Prostate gland (tissue), 2 donors: ENCODE data around the gene PDZD7. TPM values are rescaled to one million over a fixed set of nuclear protein-coding genes. Genes with fewer than 3 reads are reported as not detected.

Experiments
- DNase-seq: peaks from one replicate; pipeline ENCODE4 v3.0.0-alpha.2; 2019; ENCODE audit warnings: low spot score
- H3K27ac ChIP-seq, 2 donors: fragments of 200-600 bp; sonication (generic); 2 replicates each; pipeline ENCODE4 v1.5.1; 2017 to 2019
- H3K27me3 ChIP-seq: fragments of 200-600 bp; sonication (generic); replicated peaks from 2 replicates; pipeline ENCODE4 v1.5.1; 2019; ENCODE audit not compliant: insufficient read depth
- H3K36me3 ChIP-seq, 2 donors: fragments of 200-600 bp; sonication (generic); 1 replicate in 1 of 2; 2 replicates in 1 of 2; pipeline versions ENCODE4 v1.5.1 to v1.8.1; 2017 to 2019
- H3K4me1 ChIP-seq: fragments of 200-600 bp; sonication (generic); replicated peaks from 2 replicates; pipeline ENCODE4 v1.5.1; 2019
- H3K4me3 ChIP-seq, 2 donors: fragments of 200-600 bp; sonication (generic); 2 replicates each; pipeline ENCODE4 v1.5.1; 2017 to 2019
- H3K9me3 ChIP-seq: fragments of 200-600 bp; sonication (generic); 2 replicates; pipeline ENCODE4 v1.5.1; 2017
- CTCF ChIP-seq, 4 experiments: fragments of 200-600 bp in 2 of 4; fragments of 450-650 bp in 2 of 4; sonication (generic) in 2 of 4; IDR thresholded peaks; 1 replicate in 3 of 4; 2 replicates in 1 of 4; pipeline ENCODE4 v1.5.1; 2016 to 2019; ENCODE audit warnings: antibody characterized with exemption in 4 of 4, mild to moderate bottlenecking in 2 of 4, moderate library complexity in 2 of 4
- POLR2A ChIP-seq: fragments of 450-650 bp; IDR thresholded peaks from one replicate; pipeline ENCODE4 v1.6.1; 2016; ENCODE audit warnings: antibody characterized with exemption, mild to moderate bottlenecking
- POLR2AphosphoS5 ChIP-seq: sonication (generic); formaldehyde crosslinking; IDR thresholded peaks from one replicate; pipeline ENCODE4 v1.6.1; 2017; ENCODE audit warnings: antibody characterized with exemption
- WGBS: methylation state at CpG from one replicate; pipeline ENCODE4 v1.1.5; 2018; 5-methylcytosine and 5-hydroxymethylcytosine counted together
- intact Hi-C: fragments of 100-400 bp; cut with DNase I; formaldehyde crosslinking; loops from one replicate; pipeline ENCODE4 v1.14.2; 2022
- total RNA-seq, 2 donors: library from RNA; depleted of rRNA; stranded (reverse); fragments of >200 nt; gene quantifications; one replicate each; pipeline ENCODE4 v1.1.0, GENCODE V29; 2016

The PDZD7 gene
- total RNA-seq, 2 donors from 2014 or later = 0.82 to 1.5 TPM

DNA sequence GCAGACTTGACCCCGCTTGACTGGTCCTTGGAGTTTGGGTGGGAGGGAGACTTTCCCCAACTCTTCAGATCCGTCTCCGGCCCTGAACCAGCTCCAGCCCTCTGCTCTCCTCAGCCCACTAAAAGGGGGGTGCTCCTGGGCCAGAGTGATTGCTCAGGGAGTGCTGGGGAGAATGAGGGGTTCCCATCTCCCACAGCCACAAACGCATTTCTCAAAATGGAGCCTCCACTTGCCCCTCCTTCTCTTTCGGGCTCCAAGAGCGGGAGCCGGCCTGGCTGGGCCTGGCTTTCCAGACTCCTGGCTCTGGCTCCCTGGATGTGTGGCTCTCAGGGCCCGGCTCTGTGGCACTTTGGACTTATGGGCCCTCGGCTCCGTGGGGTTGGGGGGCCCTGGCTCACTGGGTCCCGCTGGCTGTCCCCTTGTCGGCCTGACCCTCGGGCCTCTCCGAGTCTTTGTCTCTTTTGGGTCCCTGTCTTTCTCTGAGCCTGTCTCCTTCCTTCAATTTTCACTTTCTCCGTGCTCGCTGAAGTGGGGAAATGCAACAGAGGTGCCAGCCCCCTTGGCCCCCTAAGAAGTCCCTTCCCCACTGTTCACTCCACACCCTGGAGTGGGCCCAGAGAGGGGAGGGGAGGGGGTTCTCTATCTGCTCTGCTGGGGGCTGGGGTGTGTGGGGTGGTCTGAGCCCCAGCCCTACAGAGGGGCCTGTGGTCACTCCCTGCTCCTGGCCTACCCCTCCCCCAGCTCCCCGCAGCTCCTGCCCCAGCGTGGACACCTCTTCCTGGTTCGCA, 30.6 kb downstream of the PDZD7 start:
- Histone ChIP-seq H3K4me1 (peaks cover 23% of the 10 kb centered on the region), H3K27ac (peak overlapping the region; percentile 99 to 100), H3K9me3 (no peaks in the 10 kb centered on the region), H3K27me3 (no peaks in the 10 kb centered on the region), H3K4me3 (peak overlapping the region; percentile 64 to 91), H3K36me3 (peaks cover 0 to 15% of the 10 kb centered on the region in 2 donors)
- intact Hi-C loops = no loop called here
- TF ChIP-seq POLR2A (no peak), POLR2AphosphoS5 (no peak), CTCF (IDR thresholded peaks at IDR 0.05) (no peak)
- WGBS = 3% methylated on average over 19 of the region's 19 CpGs
- DNase-seq = no peak

- peak; percentile 70 for DNase-seq
- intact Hi-C loops = loop anchor here (10.0 kb wide), 1 partner anchor 695 kb away; the partner anchor contains the start of gene FBXW4
- Histone ChIP-seq H3K36me3 (peaks cover 0 to 15% of the 10 kb centered on the region in 2 donors), H3K9me3 (no peaks in the 10 kb centered on the region), H3K27me3 (no peaks in the 10 kb centered on the region), H3K4me3 (peak within 1 kb of the TSS; percentile 64 to 91), H3K4me1 (peaks cover 23% of the 10 kb centered on the region), H3K27ac (peak within 1 kb of the TSS; percentile 99 to 100)
- under 1% methylated on average over 36 of the region's 44 CpGs for WGBS
- TF ChIP-seq POLR2A (no peak), POLR2AphosphoS5 (no peak)
Measured at GRCh38 chr10:100999742-101000126, 31.2 kb downstream of the PDZD7 start, which contains the start of gene LZTS2. Gene LZTS2, plus strand, starts transcription at chr10:100999808. Its CDS starts 2,731 bp downstream, at chr10:101002539.

- Histone ChIP-seq H3K4me1 (peaks cover 23% of the 10 kb centered on the region), H3K4me3 (peak overlapping the region; percentile 64 to 91), H3K36me3 (peaks cover 0 to 15% of the 10 kb centered on the region in 2 donors), H3K27me3 (no peaks in the 10 kb centered on the region), H3K27ac (peak overlapping the region; percentile 99 to 100), H3K9me3 (no peaks in the 10 kb centered on the region)
- 2% methylated on average over 24 of the region's 83 CpGs for WGBS
- intact Hi-C loops = loop anchor here (10.0 kb wide), 1 partner anchor 696 kb away; the partner anchor contains the start of gene FBXW4
- DNase-seq = peak; percentile 72
- TF ChIP-seq POLR2AphosphoS5 = peak; percentile 30
- TF ChIP-seq CTCF (IDR thresholded peaks at IDR 0.05) = peak; percentile 98 to 99 (median 98)
- TF ChIP-seq POLR2A = peak; percentile 96
Measured at GRCh38 chr10:100998991-100999741, 31.8 kb downstream of the PDZD7 start.

DNA sequence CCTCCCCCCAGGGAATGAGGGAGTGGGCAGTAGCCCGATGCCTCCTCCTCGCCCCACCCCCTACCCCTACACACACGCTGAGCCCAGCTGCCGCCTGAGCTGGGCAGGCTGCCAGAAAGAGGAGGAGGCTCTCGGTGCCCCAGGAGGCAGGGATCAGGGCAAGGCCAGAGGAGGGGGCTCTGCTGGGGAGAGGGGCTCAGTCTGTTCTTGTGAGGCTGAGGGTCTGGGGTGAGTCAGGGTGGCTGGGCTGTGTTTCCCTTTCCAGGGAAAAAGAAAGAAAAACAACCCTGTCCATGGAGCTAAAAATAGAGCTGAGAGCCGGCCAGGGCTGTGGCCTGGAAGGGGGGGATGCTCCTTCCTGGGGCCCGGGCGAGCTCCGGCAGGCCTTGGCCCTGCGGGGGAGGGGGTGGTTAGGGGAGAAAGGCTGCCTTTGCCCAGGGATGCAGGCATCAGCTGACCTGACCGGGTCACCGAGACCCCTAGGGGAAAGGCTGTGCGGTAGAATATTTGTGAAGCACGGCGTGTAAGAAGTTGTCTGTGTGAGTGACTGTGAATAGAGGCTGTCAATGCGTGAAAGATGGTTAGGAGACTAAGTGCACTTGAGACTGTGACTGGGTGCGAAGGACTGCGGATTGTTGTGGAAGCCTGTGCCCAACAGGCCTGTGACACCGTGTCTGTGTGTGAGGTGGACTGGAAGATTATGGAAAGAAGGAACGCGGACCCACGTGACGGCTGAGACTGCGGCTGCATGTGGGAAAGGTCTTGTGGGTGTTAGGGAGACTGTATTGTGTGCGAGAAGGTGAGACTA, 32.5 kb downstream of the PDZD7 start:
- DNase-seq = peak; percentile 81
- Histone ChIP-seq H3K36me3 (peaks cover 0 to 10% of the 10 kb centered on the region in 2 donors), H3K27ac (peak overlapping the region; percentile 99 to 100), H3K9me3 (no peaks in the 10 kb centered on the region), H3K4me3 (peak overlapping the region; percentile 64 to 91), H3K4me1 (peaks cover 23% of the 10 kb centered on the region), H3K27me3 (no peaks in the 10 kb centered on the region)
- intact Hi-C loops = loop anchor here (10.0 kb wide), 1 partner anchor 696 kb away; the partner anchor contains the start of gene FBXW4
- TF ChIP-seq CTCF (IDR thresholded peaks at IDR 0.05) = no peak
- peak; percentile 53 for TF ChIP-seq POLR2AphosphoS5
- TF ChIP-seq POLR2A = peak; percentile 39
- 3% methylated on average over 25 of the region's 25 CpGs for WGBS
